Measurements from ENCODE around the gene CENPE.
"Not testable (repeated sequence)": the region's sequence is repeated elsewhere in the genome, so short reads cannot be mapped to it uniquely, and the experiment has no call there.

CENPE gene

DNA sequence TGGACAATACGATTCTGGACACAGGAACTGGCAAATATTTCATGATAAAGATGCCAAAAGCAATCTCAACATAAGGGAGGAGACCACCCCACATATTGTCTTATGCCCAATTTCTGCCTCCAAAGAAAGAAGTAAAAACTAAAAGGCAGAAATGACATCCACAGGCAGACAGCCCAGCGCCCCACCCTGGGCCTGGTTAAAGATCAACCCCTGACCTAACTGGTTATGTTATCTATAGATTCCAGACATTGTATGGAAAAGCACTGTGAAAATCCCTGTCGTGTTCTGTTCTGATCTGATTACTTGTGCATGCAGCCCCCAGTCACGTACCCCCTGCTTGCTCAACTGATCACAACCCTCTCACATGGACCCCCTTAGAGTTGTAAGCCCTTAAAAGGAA, 25.4 kb upstream of the CENPE start:
- H3K4me3 ChIP-seq (ENCODE audit: low read depth, low read length); H3K4me1 ChIP-seq (ENCODE audit: control insufficient read depth, insufficient read depth, low read length); H3K36me3 ChIP-seq (ENCODE audit: control insufficient read depth in 2 of 2, insufficient read depth in 1 of 2, low read length in 2 of 2); CTCF ChIA-PET; H3K9me3 ChIP-seq (ENCODE audit: control insufficient read depth, insufficient read depth, low read depth, low read length); H3K27ac ChIP-seq (ENCODE audit: extremely low read depth, low read depth, low read length); POLR2A ChIA-PET: not testable (repeated sequence)

DNA sequence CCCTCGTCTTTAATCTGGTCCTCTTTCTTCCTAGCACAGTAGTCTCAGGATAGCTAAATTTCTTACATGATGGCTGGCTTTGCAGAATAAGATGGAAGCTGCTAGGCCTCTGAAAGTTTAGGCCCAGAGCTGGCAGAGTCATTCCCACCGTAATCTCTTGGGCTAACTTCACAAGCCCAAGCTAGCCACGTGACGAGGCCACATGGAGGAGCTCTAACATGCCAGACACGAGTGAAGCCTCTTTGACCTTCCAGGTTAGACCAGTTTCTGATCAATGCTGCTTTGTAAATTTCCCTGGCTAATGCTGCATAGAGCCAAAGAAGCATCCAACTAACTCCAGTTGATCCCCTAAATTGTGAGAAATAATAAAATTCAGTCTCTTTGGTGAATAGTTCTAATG, 9.5 kb upstream of the CENPE start:
- Histone ChIP-seq H3K4me3 (ENCODE audit: low read depth, low read length) (no peak overlapping the region), H3K4me1 (ENCODE audit: control insufficient read depth, insufficient read depth, low read length) (no peaks in the 10 kb centered on the region), H3K36me3 (ENCODE audit: control insufficient read depth in 2 of 2, insufficient read depth in 1 of 2, low read length in 2 of 2) (no peaks in the 10 kb centered on the region), H3K9me3 (ENCODE audit: control insufficient read depth, insufficient read depth, low read depth, low read length) (no peaks in the 10 kb centered on the region), H3K27ac (ENCODE audit: extremely low read depth, low read depth, low read length) (no peak overlapping the region)
- CTCF ChIA-PET: interaction anchor here (0.6 kb wide), 1 partner anchor 1144 kb away, joined by 3 read pairs; no protein-coding TSS in a partner anchor
- TF ChIP-seq SCRT1 (tag by site-specific recombination; IDR thresholded peaks at IDR 0.05; ENCODE audit: borderline replicate concordance): no peak
- no peak for TF ChIP-seq ZFP69B (tag by site-specific recombination; IDR thresholded peaks at IDR 0.05)
- TF ChIP-seq ZNF776 (tag by site-specific recombination; IDR thresholded peaks at IDR 0.05; ENCODE audit: borderline replicate concordance): no peak
- TF ChIP-seq KLF9 (tag by site-specific recombination; IDR thresholded peaks at IDR 0.05; ENCODE audit: low read depth): no peak
- TF ChIP-seq MYNN (tag by site-specific recombination; IDR thresholded peaks at IDR 0.05; ENCODE audit: borderline replicate concordance): no peak
- TF ChIP-seq ZFP41 (tag by site-specific recombination; IDR thresholded peaks at IDR 0.05; ENCODE audit: borderline replicate concordance): no peak
- no peak for TF ChIP-seq SP7 (tag by site-specific recombination; IDR thresholded peaks at IDR 0.05)
- no peak for TF ChIP-seq ZNF791 (tag by site-specific recombination; IDR thresholded peaks at IDR 0.05)
- TF ChIP-seq, protein P1, sequence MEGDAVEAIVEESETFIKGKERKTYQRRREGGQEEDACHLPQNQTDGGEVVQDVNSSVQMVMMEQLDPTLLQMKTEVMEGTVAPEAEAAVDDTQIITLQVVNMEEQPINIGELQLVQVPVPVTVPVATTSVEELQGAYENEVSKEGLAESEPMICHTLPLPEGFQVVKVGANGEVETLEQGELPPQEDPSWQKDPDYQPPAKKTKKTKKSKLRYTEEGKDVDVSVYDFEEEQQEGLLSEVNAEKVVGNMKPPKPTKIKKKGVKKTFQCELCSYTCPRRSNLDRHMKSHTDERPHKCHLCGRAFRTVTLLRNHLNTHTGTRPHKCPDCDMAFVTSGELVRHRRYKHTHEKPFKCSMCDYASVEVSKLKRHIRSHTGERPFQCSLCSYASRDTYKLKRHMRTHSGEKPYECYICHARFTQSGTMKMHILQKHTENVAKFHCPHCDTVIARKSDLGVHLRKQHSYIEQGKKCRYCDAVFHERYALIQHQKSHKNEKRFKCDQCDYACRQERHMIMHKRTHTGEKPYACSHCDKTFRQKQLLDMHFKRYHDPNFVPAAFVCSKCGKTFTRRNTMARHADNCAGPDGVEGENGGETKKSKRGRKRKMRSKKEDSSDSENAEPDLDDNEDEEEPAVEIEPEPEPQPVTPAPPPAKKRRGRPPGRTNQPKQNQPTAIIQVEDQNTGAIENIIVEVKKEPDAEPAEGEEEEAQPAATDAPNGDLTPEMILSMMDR (tag by site-specific recombination; IDR thresholded peaks at IDR 0.05): no peak
- no peak for TF ChIP-seq FEZF1 (tag by site-specific recombination; IDR thresholded peaks at IDR 0.05)
- TF ChIP-seq, protein P2, sequence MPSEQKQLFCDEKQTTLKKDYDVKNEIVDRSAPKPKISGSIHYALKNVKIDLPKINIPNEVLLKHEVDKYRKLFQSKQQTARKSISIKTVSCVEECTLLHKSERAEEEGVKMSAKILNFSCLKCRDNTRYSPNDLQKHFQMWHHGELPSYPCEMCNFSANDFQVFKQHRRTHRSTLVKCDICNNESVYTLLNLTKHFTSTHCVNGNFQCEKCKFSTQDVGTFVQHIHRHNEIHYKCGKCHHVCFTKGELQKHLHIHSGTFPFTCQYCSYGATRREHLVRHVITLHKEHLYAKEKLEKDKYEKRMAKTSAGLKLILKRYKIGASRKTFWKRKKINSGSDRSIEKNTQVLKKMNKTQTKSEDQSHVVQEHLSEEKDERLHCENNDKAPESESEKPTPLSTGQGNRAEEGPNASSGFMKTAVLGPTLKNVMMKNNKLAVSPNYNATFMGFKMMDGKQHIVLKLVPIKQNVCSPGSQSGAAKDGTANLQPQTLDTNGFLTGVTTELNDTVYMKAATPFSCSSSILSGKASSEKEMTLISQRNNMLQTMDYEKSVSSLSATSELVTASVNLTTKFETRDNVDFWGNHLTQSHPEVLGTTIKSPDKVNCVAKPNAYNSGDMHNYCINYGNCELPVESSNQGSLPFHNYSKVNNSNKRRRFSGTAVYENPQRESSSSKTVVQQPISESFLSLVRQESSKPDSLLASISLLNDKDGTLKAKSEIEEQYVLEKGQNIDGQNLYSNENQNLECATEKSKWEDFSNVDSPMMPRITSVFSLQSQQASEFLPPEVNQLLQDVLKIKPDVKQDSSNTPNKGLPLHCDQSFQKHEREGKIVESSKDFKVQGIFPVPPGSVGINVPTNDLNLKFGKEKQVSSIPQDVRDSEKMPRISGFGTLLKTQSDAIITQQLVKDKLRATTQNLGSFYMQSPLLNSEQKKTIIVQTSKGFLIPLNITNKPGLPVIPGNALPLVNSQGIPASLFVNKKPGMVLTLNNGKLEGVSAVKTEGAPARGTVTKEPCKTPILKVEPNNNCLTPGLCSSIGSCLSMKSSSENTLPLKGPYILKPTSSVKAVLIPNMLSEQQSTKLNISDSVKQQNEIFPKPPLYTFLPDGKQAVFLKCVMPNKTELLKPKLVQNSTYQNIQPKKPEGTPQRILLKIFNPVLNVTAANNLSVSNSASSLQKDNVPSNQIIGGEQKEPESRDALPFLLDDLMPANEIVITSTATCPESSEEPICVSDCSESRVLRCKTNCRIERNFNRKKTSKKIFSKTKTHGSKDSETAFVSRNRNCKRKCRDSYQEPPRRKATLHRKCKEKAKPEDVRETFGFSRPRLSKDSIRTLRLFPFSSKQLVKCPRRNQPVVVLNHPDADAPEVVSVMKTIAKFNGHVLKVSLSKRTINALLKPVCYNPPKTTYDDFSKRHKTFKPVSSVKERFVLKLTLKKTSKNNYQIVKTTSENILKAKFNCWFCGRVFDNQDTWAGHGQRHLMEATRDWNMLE (tag by site-specific recombination; conservative IDR thresholded peaks at IDR 0.05; ENCODE audit: low read depth): no peak
- TF ChIP-seq ZNF529 (tag by site-specific recombination; IDR thresholded peaks at IDR 0.05; ENCODE audit: insufficient replicate concordance): no peak
- no peak for TF ChIP-seq MZF1 (tag by site-specific recombination; IDR thresholded peaks at IDR 0.05; ENCODE audit: borderline replicate concordance)
- TF ChIP-seq ZFP37 (tag by site-specific recombination; IDR thresholded peaks at IDR 0.05): no peak
- TF ChIP-seq ZNF184 (tag by site-specific recombination; IDR thresholded peaks at IDR 0.05): no peak
- TF ChIP-seq, protein P3, sequence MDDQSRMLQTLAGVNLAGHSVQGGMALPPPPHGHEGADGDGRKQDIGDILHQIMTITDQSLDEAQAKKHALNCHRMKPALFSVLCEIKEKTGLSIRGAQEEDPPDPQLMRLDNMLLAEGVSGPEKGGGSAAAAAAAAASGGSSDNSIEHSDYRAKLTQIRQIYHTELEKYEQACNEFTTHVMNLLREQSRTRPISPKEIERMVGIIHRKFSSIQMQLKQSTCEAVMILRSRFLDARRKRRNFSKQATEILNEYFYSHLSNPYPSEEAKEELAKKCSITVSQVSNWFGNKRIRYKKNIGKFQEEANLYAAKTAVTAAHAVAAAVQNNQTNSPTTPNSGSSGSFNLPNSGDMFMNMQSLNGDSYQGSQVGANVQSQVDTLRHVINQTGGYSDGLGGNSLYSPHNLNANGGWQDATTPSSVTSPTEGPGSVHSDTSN (CRISPR knock-in tag; IDR thresholded peaks at IDR 0.05): no peak
- no peak for TF ChIP-seq ZNF140 (tag by site-specific recombination; IDR thresholded peaks at IDR 0.05)
- TF ChIP-seq, protein P4, sequence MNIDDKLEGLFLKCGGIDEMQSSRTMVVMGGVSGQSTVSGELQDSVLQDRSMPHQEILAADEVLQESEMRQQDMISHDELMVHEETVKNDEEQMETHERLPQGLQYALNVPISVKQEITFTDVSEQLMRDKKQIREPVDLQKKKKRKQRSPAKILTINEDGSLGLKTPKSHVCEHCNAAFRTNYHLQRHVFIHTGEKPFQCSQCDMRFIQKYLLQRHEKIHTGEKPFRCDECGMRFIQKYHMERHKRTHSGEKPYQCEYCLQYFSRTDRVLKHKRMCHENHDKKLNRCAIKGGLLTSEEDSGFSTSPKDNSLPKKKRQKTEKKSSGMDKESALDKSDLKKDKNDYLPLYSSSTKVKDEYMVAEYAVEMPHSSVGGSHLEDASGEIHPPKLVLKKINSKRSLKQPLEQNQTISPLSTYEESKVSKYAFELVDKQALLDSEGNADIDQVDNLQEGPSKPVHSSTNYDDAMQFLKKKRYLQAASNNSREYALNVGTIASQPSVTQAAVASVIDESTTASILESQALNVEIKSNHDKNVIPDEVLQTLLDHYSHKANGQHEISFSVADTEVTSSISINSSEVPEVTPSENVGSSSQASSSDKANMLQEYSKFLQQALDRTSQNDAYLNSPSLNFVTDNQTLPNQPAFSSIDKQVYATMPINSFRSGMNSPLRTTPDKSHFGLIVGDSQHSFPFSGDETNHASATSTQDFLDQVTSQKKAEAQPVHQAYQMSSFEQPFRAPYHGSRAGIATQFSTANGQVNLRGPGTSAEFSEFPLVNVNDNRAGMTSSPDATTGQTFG (tag by site-specific recombination; IDR thresholded peaks at IDR 0.05; ENCODE audit: borderline replicate concordance): no peak
- POLR2A ChIA-PET: no interaction called here

All from HEK293 (cell line).